SK-N-SH treated with all-trans-retinoic acid at 6 μM for 48 hours (cell line): ENCODE measurements around the gene SELP.

Experiments
- ATAC-seq: fragments of 200-7000 bp; cut with Tn5 transposase; 3 replicates; pipeline ENCODE4 v1.9.1; 2020; ENCODE audit warnings: mild to moderate bottlenecking, moderate library complexity
- ARNTL ChIP-seq: fragments of 450-650 bp; formaldehyde crosslinking; IDR thresholded peaks from 2 replicates; pipeline ENCODE4 v1.5.0; 2020; ENCODE audit warnings: low read depth, mild to moderate bottlenecking, moderate library complexity, borderline replicate concordance
- BACH2 ChIP-seq: fragments of 250-450 bp; sonication (Bioruptor Pico); IDR thresholded peaks from 2 replicates; pipeline ENCODE4 v1.9.0; 2021; ENCODE audit warnings: mild to moderate bottlenecking, borderline replicate concordance
- CREB5 ChIP-seq: fragments of 250-450 bp; sonication (Bioruptor Pico); IDR thresholded peaks from 2 replicates; pipeline ENCODE4 v1.5.1; 2020; ENCODE audit warnings: low read depth, mild to moderate bottlenecking, moderate library complexity
- CSDC2 ChIP-seq: fragments of 250-450 bp; sonication (Bioruptor Pico); IDR thresholded peaks from 2 replicates; pipeline ENCODE4 v1.5.0; 2020; ENCODE audit warnings: mild to moderate bottlenecking, moderate library complexity
- CSRNP3 ChIP-seq: fragments of 250-450 bp; sonication (Bioruptor Pico); IDR thresholded peaks from 2 replicates; pipeline ENCODE4 v1.5.1; 2021; ENCODE audit warnings: mild to moderate bottlenecking, moderate library complexity
- ISL1 ChIP-seq: fragments of 250-450 bp; sonication (Bioruptor Pico); IDR thresholded peaks from 2 replicates; pipeline ENCODE4 v2.1.2; 2022; ENCODE audit warnings: mild to moderate bottlenecking, moderate library complexity
- OSR1 ChIP-seq: fragments of 250-450 bp; sonication (Bioruptor Pico); IDR thresholded peaks from 2 replicates; pipeline ENCODE4 v1.8.0; 2022; ENCODE audit warnings: moderate library complexity, mild to moderate bottlenecking, inconsistent platforms
- PATZ1 ChIP-seq: fragments of 250-450 bp; sonication (Bioruptor Pico); IDR thresholded peaks from 2 replicates; pipeline ENCODE4 v1.8.0; 2020; ENCODE audit warnings: mild to moderate bottlenecking, moderate library complexity, borderline replicate concordance
- POU6F1 ChIP-seq: fragments of 250-450 bp; sonication (Bioruptor Pico); IDR thresholded peaks from 2 replicates; pipeline ENCODE4 v1.8.0; 2021; ENCODE audit warnings: low read depth, mild to moderate bottlenecking, moderate library complexity, borderline replicate concordance
- PPARA ChIP-seq: fragments of 250-450 bp; sonication (Bioruptor Pico); IDR thresholded peaks from 2 replicates; pipeline ENCODE4 v1.5.0; 2020; ENCODE audit warnings: mild to moderate bottlenecking, borderline replicate concordance
- RARB ChIP-seq: fragments of 250-450 bp; sonication (Bioruptor Pico); IDR thresholded peaks from 2 replicates; pipeline ENCODE4 v1.8.0; 2021; ENCODE audit warnings: mild to moderate bottlenecking, moderate library complexity
- SNAI2 ChIP-seq: fragments of 250-450 bp; sonication (Bioruptor Pico); IDR thresholded peaks from 2 replicates; pipeline ENCODE4 v1.5.0; 2020; ENCODE audit warnings: mild to moderate bottlenecking, moderate library complexity
- TOX ChIP-seq: fragments of 250-450 bp; sonication (Bioruptor Pico); IDR thresholded peaks from 2 replicates; pipeline ENCODE4 v1.8.0; 2021; ENCODE audit warnings: mild to moderate bottlenecking, moderate library complexity, borderline replicate concordance
- TSHZ2 ChIP-seq: fragments of 250-450 bp; sonication (Bioruptor Pico); IDR thresholded peaks from 2 replicates; pipeline ENCODE4 v1.5.0; 2020; ENCODE audit warnings: mild to moderate bottlenecking, moderate library complexity
- ZNF565 ChIP-seq: fragments of 450-650 bp; formaldehyde crosslinking; conservative IDR thresholded peaks from 2 replicates; pipeline ENCODE4 v1.5.0; 2020; ENCODE audit warnings: low read depth, mild to moderate bottlenecking, moderate library complexity
- ZNF8 ChIP-seq: fragments of 450-650 bp; formaldehyde crosslinking; IDR thresholded peaks from 2 replicates; pipeline ENCODE4 v1.5.0; 2020; ENCODE audit warnings: mild to moderate bottlenecking, moderate library complexity

SELP gene

GRCh38 chr1:169585181-169585580, 44.7 kb downstream of the SELP start:
- TF ChIP-seq ZNF565 (no peak), PPARA (CRISPR knock-in tag) (no peak), ISL1 (CRISPR knock-in tag) (no peak), POU6F1 (CRISPR knock-in tag) (no peak), SNAI2 (no peak), RARB (CRISPR knock-in tag) (no peak), OSR1 (CRISPR knock-in tag) (no peak), TOX (CRISPR knock-in tag) (no peak)
- TF ChIP-seq, all 23 proteins: peak for 0
- ATAC-seq: no peak

- no peak for ATAC-seq
- no peak for TF ChIP-seq TOX (CRISPR knock-in tag)
- TF ChIP-seq BACH2 (CRISPR knock-in tag): no peak
- TF ChIP-seq, all 23 proteins: peak for 0
These were observed 45.3 kb downstream of the SELP start for GRCh38 chr1:169584483-169585144.

GRCh38 chr1:169577981-169578738, 51.8 kb downstream of the SELP start:
- no peak for ATAC-seq
- no peak for TF ChIP-seq CSRNP3
- TF ChIP-seq TSHZ2 (CRISPR knock-in tag): no peak
- no peak for TF ChIP-seq ZNF8 (CRISPR knock-in tag)
- no peak for TF ChIP-seq POU6F1 (CRISPR knock-in tag)
- TF ChIP-seq CSDC2 (CRISPR knock-in tag): no peak
- no peak for TF ChIP-seq ARNTL (CRISPR knock-in tag)
- no peak for TF ChIP-seq TOX (CRISPR knock-in tag)
- TF ChIP-seq CREB5 (CRISPR knock-in tag): no peak
- no peak for TF ChIP-seq PPARA (CRISPR knock-in tag)
- no peak for TF ChIP-seq SNAI2
- TF ChIP-seq RARB (CRISPR knock-in tag): no peak
- TF ChIP-seq PATZ1 (CRISPR knock-in tag): no peak
